Stomach (tissue), 4 donors: Measurements from ENCODE around the gene DENND2D.

Source experiments
- EP300 ChIP-seq: sonication (generic); formaldehyde crosslinking; IDR thresholded peaks from one replicate; pipeline ENCODE4 v1.6.1; 2017; ENCODE audit warnings: antibody characterized with exemption
- TF ChIP-seq, protein P1 (sequence below), 7 experiments: fragments of 450-650 bp in 4 of 7; fragments of 200-600 bp in 3 of 7; sonication (generic) in 3 of 7; IDR thresholded peaks; one replicate each; pipeline ENCODE4 v1.5.1; 2016 to 2019; ENCODE audit warnings: antibody characterized with exemption in 7 of 7, control low read depth in 2 of 7, mild to moderate bottlenecking in 1 of 7

DNA sequence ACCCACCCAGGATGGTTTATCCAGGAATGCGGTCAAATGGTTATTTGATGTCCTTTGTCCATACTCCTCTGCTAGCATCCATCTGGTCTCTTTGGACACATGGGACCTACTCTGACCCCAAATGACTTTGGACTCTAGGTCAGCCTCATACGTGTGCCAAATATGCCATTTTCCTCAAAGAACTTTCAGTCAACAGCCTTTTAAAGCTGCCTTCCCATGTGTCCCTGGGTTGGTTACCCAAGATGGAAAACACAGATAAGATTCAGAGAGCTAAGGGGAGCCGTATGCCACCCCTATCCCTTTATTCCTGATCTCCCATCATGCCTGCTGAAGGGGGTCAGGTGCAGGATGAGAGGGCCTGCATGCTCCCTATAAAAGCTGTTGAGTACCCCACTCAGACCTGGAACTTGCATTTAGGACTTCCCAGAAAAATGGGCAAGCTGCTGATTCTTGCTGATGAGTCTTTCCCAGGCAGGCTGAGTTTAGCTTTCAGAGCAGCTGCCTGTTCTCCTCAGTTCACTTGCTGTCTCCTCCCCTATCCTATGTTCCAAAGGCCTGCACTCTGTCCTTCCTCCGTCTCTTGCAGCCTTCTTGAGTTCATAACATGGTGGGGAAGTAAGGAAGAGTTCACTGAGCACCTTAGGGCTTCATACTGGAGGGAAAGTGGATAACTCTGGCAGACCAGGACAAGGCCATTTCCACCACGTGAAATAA, 46.8 kb upstream of the DENND2D start:
- TF ChIP-seq, protein P1, sequence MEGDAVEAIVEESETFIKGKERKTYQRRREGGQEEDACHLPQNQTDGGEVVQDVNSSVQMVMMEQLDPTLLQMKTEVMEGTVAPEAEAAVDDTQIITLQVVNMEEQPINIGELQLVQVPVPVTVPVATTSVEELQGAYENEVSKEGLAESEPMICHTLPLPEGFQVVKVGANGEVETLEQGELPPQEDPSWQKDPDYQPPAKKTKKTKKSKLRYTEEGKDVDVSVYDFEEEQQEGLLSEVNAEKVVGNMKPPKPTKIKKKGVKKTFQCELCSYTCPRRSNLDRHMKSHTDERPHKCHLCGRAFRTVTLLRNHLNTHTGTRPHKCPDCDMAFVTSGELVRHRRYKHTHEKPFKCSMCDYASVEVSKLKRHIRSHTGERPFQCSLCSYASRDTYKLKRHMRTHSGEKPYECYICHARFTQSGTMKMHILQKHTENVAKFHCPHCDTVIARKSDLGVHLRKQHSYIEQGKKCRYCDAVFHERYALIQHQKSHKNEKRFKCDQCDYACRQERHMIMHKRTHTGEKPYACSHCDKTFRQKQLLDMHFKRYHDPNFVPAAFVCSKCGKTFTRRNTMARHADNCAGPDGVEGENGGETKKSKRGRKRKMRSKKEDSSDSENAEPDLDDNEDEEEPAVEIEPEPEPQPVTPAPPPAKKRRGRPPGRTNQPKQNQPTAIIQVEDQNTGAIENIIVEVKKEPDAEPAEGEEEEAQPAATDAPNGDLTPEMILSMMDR (IDR thresholded peaks at IDR 0.05), result no peak
- no peak for TF ChIP-seq EP300
